Measurements from ENCODE around the gene HSPB2. TPM values are rescaled to one million over a fixed set of nuclear protein-coding genes. Genes with fewer than 3 reads are reported as not detected.
"Not testable (repeated sequence)": the region's sequence is repeated elsewhere in the genome, so short reads cannot be mapped to it uniquely, and the experiment has no call there.

The HSPB2 gene
- total RNA-seq, 2 donors from 2014 or later: not detected

GRCh38 chr11:111921541-111922230 lies 9.2 kb downstream of the HSPB2 start:
- Mint-ChIP-seq H3K4me3 (no peak overlapping the region), H3K27me3 (peaks cover 33% of the 10 kb centered on the region), H3K4me1 (peaks cover 6% of the 10 kb centered on the region), H3K27ac (no peak overlapping the region), H3K36me3 (ENCODE audit: low read depth) (peaks cover 4% of the 10 kb centered on the region)
- no peaks in the 10 kb centered on the region for H3K9me3 ChIP-seq (ENCODE audit: control insufficient read depth, low read length, poor library complexity, severe bottlenecking)
- no peak for ATAC-seq
- no peak for DNase-seq

DNA sequence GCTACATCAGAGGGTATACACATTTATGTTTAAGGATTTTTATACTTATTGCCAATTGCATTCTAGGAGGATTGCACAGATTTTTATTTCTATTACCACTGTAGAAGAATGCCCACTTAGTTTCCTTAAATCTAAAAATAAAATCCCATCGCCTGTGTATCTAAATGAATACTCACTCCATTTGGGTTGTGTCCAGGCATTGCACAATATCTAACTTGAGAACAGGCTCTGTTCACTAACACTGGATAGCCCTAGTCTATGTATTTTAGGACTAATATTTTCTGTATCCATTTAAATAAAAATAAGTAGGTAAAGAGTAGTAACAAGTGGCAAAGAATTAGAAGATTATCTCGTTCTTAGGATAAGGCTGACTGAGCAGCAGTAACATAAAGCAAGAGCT lies 10.3 kb downstream of the HSPB2 start:
- H3K9me3 ChIP-seq (ENCODE audit: control insufficient read depth, low read length, poor library complexity, severe bottlenecking): no peaks in the 10 kb centered on the region
- ATAC-seq: no peak
- peaks cover 25% of the 10 kb centered on the region for H3K27me3 Mint-ChIP-seq
- H3K4me3 Mint-ChIP-seq: no peak overlapping the region
- DNase-seq: no peak
- peaks cover 11% of the 10 kb centered on the region for H3K4me1 Mint-ChIP-seq
- no peak overlapping the region for H3K27ac Mint-ChIP-seq
- H3K36me3 Mint-ChIP-seq (ENCODE audit: low read depth): no peaks in the 10 kb centered on the region

DNA sequence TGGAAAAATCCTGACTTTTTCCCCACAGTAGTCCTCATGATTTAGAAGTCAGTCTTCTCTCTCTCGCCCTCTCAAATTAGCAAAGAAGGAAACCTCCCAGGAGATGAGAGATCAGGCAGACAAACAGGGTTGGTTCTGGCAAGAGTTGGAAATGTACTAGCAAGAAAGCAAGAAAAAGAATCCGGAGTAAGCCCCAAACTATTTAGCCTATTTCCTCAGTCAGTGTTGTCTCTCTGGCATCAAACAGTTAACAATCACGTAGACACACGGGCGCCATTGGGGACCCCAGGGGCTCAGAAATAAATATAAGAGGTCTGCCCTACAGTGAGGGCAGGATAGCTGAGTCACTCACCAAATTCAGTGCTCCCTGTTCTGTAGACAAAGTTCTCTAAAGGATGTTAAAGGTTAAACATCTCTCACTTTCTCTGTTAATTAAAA lies 10.8 kb downstream of the HSPB2 start:
- Mint-ChIP-seq H3K4me1 (peaks cover 11% of the 10 kb centered on the region), H3K27me3 (peaks cover 25% of the 10 kb centered on the region), H3K36me3 (ENCODE audit: low read depth) (no peaks in the 10 kb centered on the region), H3K27ac (no peak overlapping the region), H3K4me3 (no peak overlapping the region)
- no peaks in the 10 kb centered on the region for H3K9me3 ChIP-seq (ENCODE audit: control insufficient read depth, low read length, poor library complexity, severe bottlenecking)
- DNase-seq (no peak), ATAC-seq (no peak)

DNA sequence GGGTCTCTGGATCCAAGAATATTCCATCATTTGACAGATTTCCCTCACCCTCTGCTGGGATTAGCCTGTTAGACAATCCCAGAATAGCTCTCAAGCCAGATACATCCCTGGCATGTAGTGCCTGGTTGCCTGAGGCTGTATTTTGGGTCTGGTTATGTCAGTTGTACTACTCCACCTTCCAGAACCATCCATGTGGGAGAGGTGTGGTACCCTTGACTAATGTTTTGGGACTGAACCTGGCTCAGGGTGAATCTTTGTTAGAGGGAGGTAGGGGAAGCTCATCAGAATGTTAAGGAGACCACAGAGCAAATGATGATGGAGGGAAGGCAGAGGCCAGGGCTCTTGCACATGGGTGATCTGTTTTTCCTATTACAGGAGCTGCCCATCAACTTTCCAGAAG lies 11.4 kb downstream of the HSPB2 start:
- Mint-ChIP-seq H3K36me3 (ENCODE audit: low read depth) (no peaks in the 10 kb centered on the region), H3K4me3 (no peak overlapping the region), H3K27ac (no peak overlapping the region), H3K27me3 (peaks cover 21% of the 10 kb centered on the region), H3K4me1 (peaks cover 11% of the 10 kb centered on the region)
- DNase-seq: no peak
- H3K9me3 ChIP-seq (ENCODE audit: control insufficient read depth, low read length, poor library complexity, severe bottlenecking): no peaks in the 10 kb centered on the region
- ATAC-seq: no peak

- peaks cover 8% of the 10 kb centered on the region for H3K27me3 Mint-ChIP-seq
- no peak for ATAC-seq
- H3K9me3 ChIP-seq (ENCODE audit: control insufficient read depth, low read length, poor library complexity, severe bottlenecking): no peaks in the 10 kb centered on the region
- H3K4me1 Mint-ChIP-seq: peaks cover 11% of the 10 kb centered on the region
- H3K27ac Mint-ChIP-seq: peak overlapping the region; percentile 81
- no peak for DNase-seq
- peak overlapping the region; percentile 7 for H3K4me3 Mint-ChIP-seq
- H3K36me3 Mint-ChIP-seq (ENCODE audit: low read depth): no peaks in the 10 kb centered on the region
These were observed 13.4 kb downstream of the HSPB2 start for GRCh38 chr11:111925953-111926352.

DNA sequence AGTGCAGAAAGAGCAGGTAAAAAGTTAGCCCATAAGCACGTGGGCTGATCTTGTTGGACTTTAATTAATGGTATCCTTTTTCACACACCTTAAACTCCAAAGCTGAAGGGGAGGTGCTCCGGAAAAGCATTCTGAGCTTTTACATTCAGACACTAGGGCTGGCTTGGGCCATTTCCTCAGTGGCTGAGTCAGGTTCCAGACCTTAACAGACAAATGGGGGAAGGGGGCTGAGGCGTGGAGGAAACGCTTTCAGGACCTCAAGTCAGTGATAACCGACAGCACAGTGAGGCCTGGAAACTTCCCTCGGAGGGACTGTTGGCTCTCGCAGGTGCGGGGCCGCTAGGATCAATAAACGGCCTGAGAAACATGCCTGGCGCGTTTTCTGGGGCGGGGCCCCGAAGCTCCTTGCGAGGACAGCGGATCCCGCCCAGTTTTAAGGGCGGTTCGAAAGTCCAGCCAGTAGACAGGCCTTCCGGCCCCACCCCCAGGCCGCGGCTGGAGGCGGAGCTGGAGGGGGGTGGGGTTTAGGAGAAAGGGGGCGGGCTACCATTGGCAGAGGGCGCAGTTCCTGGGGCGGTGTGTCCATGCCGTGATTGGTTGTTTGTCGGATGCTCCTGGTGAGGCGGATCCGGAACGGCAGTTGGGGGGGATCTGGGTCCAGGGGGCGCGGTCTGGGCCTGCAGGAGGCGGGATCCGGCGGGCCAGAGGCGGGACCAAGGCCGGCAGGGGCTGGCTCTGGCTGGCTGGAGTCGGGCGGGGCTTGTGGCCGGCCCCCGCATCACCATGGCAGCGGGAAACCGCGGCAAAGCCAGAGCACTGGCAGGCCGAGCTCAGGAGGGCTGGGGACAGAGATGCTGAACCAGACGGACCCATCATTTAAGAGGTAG lies 14.2 kb downstream of the HSPB2 start:
- peak; percentile 90 to 95 (median 91) for DNase-seq
- peaks cover 11% of the 10 kb centered on the region for H3K4me1 Mint-ChIP-seq
- H3K36me3 Mint-ChIP-seq (ENCODE audit: low read depth): no peaks in the 10 kb centered on the region
- H3K27ac Mint-ChIP-seq: peak overlapping the region; percentile 81
- peak; percentile 92 for ATAC-seq
- H3K27me3 Mint-ChIP-seq: peaks cover 5% of the 10 kb centered on the region
- peak overlapping the region; percentile 81 for H3K4me3 Mint-ChIP-seq
- no peaks in the 10 kb centered on the region for H3K9me3 ChIP-seq (ENCODE audit: control insufficient read depth, low read length, poor library complexity, severe bottlenecking)

GRCh38 chr11:111930472-111930871 lies 17.9 kb downstream of the HSPB2 start:
- peaks cover 6% of the 10 kb centered on the region for H3K27me3 Mint-ChIP-seq
- H3K9me3 ChIP-seq (ENCODE audit: control insufficient read depth, low read length, poor library complexity, severe bottlenecking): no peaks in the 10 kb centered on the region
- DNase-seq (no peak), ATAC-seq (no peak)
- H3K4me1 Mint-ChIP-seq: peaks cover 12% of the 10 kb centered on the region
- no peaks in the 10 kb centered on the region for H3K36me3 Mint-ChIP-seq (ENCODE audit: low read depth)
- H3K27ac Mint-ChIP-seq: no peak overlapping the region
- H3K4me3 Mint-ChIP-seq: no peak overlapping the region

- peak overlapping the region; percentile 75 for H3K27ac Mint-ChIP-seq
- H3K4me3 Mint-ChIP-seq: peak overlapping the region; percentile 58
- no peak for DNase-seq
- no peaks in the 10 kb centered on the region for H3K9me3 ChIP-seq (ENCODE audit: control insufficient read depth, low read length, poor library complexity, severe bottlenecking)
- no peak for ATAC-seq
- peaks cover 7% of the 10 kb centered on the region for H3K4me1 Mint-ChIP-seq
- no peaks in the 10 kb centered on the region for H3K36me3 Mint-ChIP-seq (ENCODE audit: low read depth)
- peaks cover 6% of the 10 kb centered on the region for H3K27me3 Mint-ChIP-seq
These were observed 20.0 kb downstream of the HSPB2 start for GRCh38 chr11:111932611-111932950.

DNA sequence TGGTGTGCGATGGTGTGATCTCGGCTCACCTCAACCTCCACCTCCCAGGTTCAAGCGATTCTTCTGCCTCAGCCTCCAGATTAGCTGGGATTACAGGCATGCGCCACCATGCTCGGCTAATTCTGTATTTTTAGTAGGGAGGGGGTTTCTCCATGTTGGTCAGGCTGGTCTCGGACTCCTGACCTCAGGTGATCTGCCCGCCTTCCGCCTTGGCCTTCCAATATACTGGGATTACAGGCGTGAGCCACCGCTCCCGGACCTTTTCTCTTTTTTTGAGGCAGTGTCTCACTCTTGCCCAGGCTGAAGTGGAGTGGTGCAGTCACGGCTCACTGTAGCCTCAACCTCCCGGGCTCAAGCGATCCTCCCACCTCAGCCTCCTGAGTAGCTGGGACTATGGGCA lies 20.6 kb downstream of the HSPB2 start:
- Mint-ChIP-seq H3K4me1 (peaks cover 12% of the 10 kb centered on the region), H3K27ac (peak overlapping the region; percentile 75)
- H3K27me3 Mint-ChIP-seq; ATAC-seq; H3K4me3 Mint-ChIP-seq; H3K9me3 ChIP-seq (ENCODE audit: control insufficient read depth, low read length, poor library complexity, severe bottlenecking); DNase-seq; H3K36me3 Mint-ChIP-seq (ENCODE audit: low read depth): not testable (repeated sequence)

- no peaks in the 10 kb centered on the region for H3K9me3 ChIP-seq (ENCODE audit: control insufficient read depth, low read length, poor library complexity, severe bottlenecking)
- peaks cover 19% of the 10 kb centered on the region for H3K4me1 Mint-ChIP-seq
- H3K36me3 Mint-ChIP-seq (ENCODE audit: low read depth): no peaks in the 10 kb centered on the region
- peaks cover 6% of the 10 kb centered on the region for H3K27me3 Mint-ChIP-seq
- H3K27ac Mint-ChIP-seq: no peak overlapping the region
- H3K4me3 Mint-ChIP-seq: no peak overlapping the region
- DNase-seq: no peak
- no peak for ATAC-seq
These were observed 21.3 kb downstream of the HSPB2 start for GRCh38 chr11:111933872-111934271.

- ATAC-seq: no peak
- Mint-ChIP-seq H3K36me3 (ENCODE audit: low read depth) (no peaks in the 10 kb centered on the region), H3K27ac (no peak overlapping the region), H3K4me3 (no peak overlapping the region), H3K4me1 (peaks cover 21% of the 10 kb centered on the region), H3K27me3 (peaks cover 6% of the 10 kb centered on the region)
- H3K9me3 ChIP-seq (ENCODE audit: control insufficient read depth, low read length, poor library complexity, severe bottlenecking): no peaks in the 10 kb centered on the region
- DNase-seq: no peak
These were observed 21.8 kb downstream of the HSPB2 start for GRCh38 chr11:111934306-111934705.

GRCh38 chr11:111935317-111936039 lies 22.9 kb downstream of the HSPB2 start:
- H3K9me3 ChIP-seq (ENCODE audit: control insufficient read depth, low read length, poor library complexity, severe bottlenecking): no peaks in the 10 kb centered on the region
- H3K27ac Mint-ChIP-seq: no peak overlapping the region
- ATAC-seq (no peak), DNase-seq (no peak)
- peaks cover 21% of the 10 kb centered on the region for H3K4me1 Mint-ChIP-seq
- peaks cover 6% of the 10 kb centered on the region for H3K27me3 Mint-ChIP-seq
- H3K36me3 Mint-ChIP-seq (ENCODE audit: low read depth): no peaks in the 10 kb centered on the region
- no peak overlapping the region for H3K4me3 Mint-ChIP-seq

DNA sequence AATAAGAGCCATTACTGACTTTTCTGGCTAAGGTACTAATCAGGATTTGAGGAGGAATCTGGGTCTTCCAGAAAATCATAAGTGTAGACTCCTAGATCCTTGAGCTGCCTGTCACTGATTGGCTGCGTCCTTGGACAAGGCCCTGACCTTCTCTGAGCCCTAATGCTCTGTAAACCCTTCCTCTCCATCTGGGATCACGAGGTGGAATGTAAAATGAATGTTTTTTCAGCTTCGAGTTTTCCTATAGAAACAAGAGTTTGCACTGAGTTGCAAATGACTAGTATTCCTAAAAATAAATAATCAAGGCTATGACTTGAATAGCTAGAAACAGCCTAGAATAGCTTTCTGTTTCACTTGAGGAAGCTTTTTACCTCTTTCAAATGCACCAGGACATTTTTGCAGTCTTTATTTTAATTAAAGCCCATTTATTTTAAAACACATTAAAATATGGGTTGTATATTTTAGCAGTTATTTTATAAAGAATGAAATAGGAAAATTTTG lies 23.6 kb downstream of the HSPB2 start:
- Mint-ChIP-seq H3K36me3 (ENCODE audit: low read depth) (no peaks in the 10 kb centered on the region), H3K27me3 (peaks cover 6% of the 10 kb centered on the region), H3K27ac (peak overlapping the region; percentile 92), H3K4me1 (peaks cover 21% of the 10 kb centered on the region), H3K4me3 (peak overlapping the region; percentile 92)
- DNase-seq (no peak), ATAC-seq (no peak)
- no peaks in the 10 kb centered on the region for H3K9me3 ChIP-seq (ENCODE audit: control insufficient read depth, low read length, poor library complexity, severe bottlenecking)
